Hindlimb muscle (tissue), 1 donor: ENCODE measurements around the gene ATP10D. TPM values are rescaled to one million over a fixed set of nuclear protein-coding genes. Genes with fewer than 3 reads are reported as not detected.
"Not testable (repeated sequence)": the region's sequence is repeated elsewhere in the genome, so short reads cannot be mapped to it uniquely, and the experiment has no call there.

ENCODE experiments used
- DNase-seq: peaks from one replicate; pipeline ENCODE4 v3.0.0-alpha.2; 2013
- polyA plus RNA-seq: library from polyadenylated mRNA; unstranded; fragments of 120-200 nt; gene quantifications from one replicate; pipeline ENCODE4 v1.2.1, GENCODE V29; 2013; ENCODE audit not compliant: insufficient read length

The ATP10D gene
- 12.4 TPM for polyA plus RNA-seq

- DNase-seq, result peak; percentile 96
Observed at GRCh38 chr4:47485047-47485692, at the start of gene ATP10D. ATP10D (plus strand) TSS chr4:47485275; CDS start chr4:47512541, 27,266 bp downstream.

GRCh38 chr4:47442980-47443379, 42.1 kb upstream of the ATP10D start:
- DNase-seq, result peak; percentile 8

- no peak for DNase-seq
Observed at GRCh38 chr4:47444031-47444430, 41.0 kb upstream of the ATP10D start.

DNA sequence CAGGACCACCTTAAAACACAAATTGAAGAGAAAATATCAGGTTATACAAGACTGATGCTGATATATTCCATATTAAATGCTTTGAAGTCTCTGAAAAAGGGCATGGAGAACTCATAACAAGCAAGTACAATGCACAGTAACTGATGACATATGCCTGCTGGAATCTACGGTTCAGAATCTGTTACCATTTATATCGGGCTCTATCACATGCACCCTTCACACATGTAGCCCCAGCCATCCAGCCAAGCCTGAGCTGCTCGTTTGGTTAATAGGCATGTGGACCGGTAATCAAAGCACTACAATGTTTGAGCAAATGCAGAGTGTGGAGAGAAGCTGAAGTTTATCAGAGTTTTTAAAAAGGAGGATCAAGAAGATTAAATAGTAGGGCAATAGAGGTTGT, 33.4 kb upstream of the ATP10D start:
- no peak for DNase-seq

DNA sequence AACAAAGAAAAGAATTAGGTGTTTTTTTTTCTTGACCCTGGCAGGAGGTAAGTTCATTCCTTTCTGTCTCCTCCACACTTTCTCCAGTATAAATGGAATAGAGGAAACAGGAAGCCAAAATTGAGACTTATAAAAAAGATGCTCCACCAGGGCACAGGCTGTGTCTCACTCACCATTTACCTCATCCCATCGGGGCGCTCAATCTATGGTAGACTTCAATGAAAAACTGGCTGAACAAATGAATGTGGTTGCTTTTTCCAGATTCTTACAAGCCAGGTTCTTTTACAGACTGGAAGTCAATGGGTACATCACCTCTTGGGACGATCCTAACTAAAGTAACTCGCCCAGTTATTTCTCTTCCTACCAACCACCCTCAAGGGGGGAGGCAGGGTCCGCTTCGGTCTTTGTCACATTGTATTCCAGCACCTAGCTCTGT, 22.3 kb upstream of the ATP10D start:
- no peak for DNase-seq

DNA sequence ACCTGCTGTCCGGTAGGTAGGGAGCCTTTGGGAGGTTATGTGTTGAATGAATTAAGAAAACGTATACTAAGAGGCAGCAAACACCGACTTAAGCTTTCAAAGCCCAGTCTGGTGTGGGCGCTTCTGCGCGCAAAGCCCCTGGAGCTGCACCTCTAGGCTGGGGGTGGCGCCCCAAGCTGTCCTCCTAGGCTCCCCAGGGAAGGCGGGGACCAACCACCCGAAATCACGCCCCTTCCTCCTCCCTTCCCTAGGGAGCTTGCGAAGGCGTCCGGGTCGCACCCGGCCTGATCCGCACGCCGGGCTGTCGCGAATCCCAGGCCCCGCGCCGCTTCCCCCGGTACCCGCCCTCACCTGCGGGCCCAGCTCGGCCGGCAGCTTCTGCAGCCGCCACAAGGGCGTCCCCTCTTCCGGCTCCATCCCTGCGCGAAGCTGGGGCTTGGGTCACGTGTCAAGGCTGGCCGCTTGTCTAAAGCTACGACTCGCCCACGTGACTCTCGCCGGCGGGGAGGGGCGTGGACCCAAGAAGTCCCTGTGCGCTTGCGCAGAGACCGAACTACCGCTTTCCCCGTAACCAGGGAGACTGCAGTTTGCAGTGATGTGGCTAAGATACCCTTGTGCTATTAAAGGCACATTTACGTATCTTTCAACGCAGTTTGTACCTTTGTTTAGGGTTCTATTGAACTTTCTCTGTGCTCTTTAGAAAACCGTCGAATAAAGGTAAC, 21.7 kb upstream of the ATP10D start, which contains the start of gene COMMD8:
Gene COMMD8, minus strand, starts transcription at position 468 of the 722 bp plus-strand sequence. Its CDS starts 51 bp downstream, at position 417.
- peak; percentile 95 for DNase-seq

GRCh38 chr4:47465004-47465403, 20.1 kb upstream of the ATP10D start:
- DNase-seq, result no peak

DNA sequence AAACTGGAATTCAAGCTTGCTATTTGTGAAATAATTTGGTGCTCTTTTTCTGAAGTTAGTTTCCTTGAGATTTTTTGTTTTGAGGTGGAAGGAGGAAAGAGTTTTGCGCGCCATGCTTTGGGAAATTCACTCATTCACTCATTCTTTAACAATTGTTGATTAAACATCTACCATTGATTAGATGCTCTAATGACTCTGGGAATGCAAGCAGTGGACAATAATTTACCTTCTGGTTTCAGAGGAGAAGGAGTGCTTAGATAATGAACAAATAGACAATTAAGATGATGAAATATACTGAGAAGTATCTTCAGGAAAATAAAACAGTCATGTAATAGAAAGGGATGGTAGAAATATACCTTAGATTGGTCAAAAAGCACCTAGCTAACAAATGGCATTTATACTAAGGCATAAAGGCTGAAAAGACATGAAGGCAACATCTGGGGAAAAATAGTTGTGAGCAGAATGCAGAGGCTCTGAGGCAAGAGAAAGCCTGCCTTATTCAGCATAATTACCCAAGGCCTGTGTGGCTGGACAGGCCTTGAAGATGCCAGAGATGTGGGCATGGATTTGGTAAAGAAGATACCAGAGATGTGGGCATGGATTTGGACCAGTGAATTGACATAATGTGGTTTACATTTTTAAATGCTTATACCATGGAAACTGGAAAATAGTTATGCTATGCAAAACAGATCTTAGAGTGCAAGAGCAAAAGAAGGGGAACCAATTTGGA, 18.9 kb upstream of the ATP10D start:
- DNase-seq, result no peak

DNA sequence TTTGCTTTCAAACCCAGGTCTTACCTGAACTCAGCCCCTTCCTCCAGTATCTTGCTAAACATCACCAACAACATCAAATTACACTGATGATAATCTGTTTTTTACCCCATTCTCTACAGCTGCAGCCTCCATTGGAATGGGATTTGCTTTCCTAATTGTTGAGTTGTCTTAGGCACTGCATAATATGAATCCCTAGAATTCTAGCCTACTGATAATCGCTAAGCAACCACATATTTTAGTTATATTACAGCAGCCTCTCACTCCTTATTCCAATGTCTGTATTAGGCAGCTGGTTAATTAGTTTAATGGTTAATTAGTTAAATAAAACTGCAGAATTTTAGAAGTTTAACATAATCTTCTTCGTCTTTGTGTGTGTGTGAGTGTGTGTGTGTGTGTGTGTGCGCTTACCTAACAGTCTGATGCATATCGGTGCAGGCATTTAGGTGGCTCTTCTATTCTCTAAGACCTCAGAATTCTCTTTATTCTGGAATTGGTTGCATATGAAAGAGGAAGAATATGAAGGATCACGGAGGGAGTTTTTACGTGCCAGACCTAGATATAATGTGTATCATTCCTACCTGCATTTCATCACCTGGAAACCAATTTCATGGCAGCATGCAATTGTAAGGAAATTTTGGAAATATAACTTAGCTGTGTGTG, 16.2 kb upstream of the ATP10D start:
- no peak for DNase-seq

DNA sequence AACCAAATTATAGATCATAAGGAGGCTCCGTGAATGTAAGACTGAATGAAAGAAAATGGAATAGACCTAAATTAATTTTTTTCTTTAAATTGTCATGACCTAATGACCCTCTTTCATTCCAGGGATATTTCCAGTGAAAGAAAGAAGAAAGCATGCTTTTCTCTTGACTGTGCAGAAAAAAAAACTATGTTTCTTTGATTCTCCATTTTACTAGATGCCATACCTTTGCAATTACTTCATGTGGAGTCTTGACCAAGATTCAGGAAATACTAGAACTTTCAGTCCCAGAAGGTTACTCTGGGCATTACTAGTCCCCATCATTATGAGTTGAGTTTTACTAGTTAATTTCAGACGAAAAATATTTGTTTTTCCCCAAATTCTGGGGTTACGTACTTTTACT, 15.1 kb upstream of the ATP10D start:
- DNase-seq, result no peak

- no peak for DNase-seq
Observed at GRCh38 chr4:47471064-47471463, 14.0 kb upstream of the ATP10D start.

DNA sequence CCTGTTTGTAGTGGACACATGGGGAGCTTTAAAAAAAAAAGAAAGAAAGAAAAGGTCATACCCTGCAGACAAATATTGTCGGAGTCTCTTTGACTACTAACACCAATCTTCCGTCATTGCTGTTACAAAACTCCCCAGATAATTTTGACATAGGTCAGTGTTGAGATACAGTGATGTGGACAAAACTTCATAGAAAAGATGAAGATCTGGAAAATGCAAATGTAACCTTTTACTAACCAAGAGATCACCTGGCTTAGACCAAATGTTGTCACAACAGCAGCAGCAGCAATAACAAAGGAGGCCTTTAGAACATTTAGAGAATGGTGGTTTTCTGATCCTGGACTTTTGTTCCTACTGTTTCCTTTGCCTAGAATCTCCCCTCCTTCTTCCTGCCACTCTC, 13.5 kb upstream of the ATP10D start:
- no peak for DNase-seq

GRCh38 chr4:47473141-47473750, 11.8 kb upstream of the ATP10D start:
- no peak for DNase-seq

GRCh38 chr4:47474799-47475198, 10.3 kb upstream of the ATP10D start:
- no peak for DNase-seq

GRCh38 chr4:47475411-47475810, 9.7 kb upstream of the ATP10D start:
- no peak for DNase-seq

DNA sequence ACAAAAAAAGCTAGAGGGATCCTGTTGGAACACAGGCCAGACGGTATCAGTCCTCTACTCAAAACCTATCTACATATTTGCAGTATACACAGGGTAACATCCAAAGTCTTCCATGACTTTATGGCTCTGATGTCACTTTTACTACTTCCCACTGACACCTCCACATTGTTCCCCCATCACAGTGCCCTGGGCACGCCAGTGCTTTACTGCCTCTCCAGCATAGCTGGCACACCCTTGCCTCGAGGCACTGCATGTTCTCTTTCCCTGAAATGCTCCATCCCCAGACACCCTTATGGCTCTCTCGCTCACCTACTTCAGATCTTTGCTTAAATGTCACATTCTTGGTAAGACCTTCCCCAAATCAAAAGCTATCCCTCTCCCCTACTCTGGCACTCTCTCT, 6.3 kb upstream of the ATP10D start:
- no peak for DNase-seq

GRCh38 chr4:47482326-47482725, 2.7 kb upstream of the ATP10D start:
- DNase-seq, result no peak

GRCh38 chr4:47483745-47484144, 1.3 kb upstream of the ATP10D start:
- no peak for DNase-seq

- no peak for DNase-seq
Observed at GRCh38 chr4:47484168-47484567, 907 bp upstream of the ATP10D start.

GRCh38 chr4:47485768-47486167, 693 bp downstream of the ATP10D start:
- DNase-seq, result peak; percentile 29

- peak; percentile 20 for DNase-seq
Observed at GRCh38 chr4:47486231-47486673, 1.2 kb downstream of the ATP10D start.

DNA sequence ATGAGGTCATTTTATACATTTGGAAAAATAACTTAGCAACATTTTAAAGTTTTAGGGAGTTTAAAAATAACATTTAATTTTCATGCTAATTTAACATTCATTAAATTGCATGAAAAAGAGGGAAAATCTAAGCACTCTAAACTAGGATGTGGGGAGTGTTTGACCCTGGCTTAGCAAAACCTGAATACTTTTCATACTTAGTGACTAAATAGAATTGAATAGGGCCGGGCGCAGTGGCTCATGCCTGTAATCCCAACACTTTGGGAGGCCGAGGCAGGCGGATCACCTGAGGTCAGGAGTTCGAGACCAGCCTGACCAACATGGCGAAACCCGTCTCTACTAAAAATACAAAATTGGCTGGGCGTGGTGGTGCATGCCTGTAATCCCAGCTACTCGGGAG, 1.7 kb downstream of the ATP10D start:
- DNase-seq, result not testable (repeated sequence)
